NOMO-1 treated with dmso at 0.1 percent for 144 hours (cell line): ENCODE measurements around the gene LRBA.
"Not testable (repeated sequence)": the region's sequence is repeated elsewhere in the genome, so short reads cannot be mapped to it uniquely, and the experiment has no call there.

ENCODE experiments used
- DNase-seq: peaks from one replicate; lab custom pipeline; 2025; ENCODE audit not compliant: unreplicated experiment; lab: John Stamatoyannopoulos, UW

LRBA gene

GRCh38 chr4:151015459-151016347 is 619 bp upstream of the LRBA start:
- DNase-seq, result peak; percentile 58

DNA sequence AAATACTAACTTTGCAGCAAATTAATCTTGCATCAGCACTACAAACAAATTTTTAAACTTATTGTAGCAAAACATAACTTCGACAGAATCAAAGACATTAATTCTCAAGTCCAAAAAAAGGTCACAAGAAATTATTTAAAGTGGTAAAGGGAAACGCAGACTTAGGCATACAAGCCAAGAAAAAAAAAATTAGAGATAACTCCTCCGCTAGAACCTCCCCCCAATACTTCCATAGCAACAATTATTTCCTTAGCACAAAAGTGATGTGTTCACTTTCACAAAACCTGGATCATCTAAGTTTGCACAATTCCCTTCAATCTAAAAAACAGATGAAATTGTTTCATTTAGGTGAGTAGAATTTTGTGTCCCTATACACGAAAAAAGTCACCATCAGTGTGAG is 1.1 kb downstream of the LRBA start:
- no peak for DNase-seq

DNA sequence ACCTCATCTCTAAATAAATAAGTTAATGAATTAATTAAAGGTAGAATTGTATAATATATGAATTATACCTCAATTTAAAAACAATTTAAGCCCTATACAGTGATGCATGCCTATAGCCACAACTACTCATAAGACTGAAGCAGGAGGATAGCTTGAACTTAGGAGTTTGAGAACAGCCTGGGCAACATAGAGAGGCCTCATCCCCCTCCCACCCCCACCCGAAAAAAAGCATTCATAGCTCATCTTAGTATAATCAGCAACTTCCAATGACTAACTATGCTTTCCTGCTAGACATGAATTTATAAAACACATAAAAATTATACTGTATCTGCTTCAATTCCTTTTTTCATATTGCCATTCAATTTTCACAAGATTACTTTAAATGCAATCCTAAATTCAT is 1.6 kb downstream of the LRBA start:
- DNase-seq, result no peak

DNA sequence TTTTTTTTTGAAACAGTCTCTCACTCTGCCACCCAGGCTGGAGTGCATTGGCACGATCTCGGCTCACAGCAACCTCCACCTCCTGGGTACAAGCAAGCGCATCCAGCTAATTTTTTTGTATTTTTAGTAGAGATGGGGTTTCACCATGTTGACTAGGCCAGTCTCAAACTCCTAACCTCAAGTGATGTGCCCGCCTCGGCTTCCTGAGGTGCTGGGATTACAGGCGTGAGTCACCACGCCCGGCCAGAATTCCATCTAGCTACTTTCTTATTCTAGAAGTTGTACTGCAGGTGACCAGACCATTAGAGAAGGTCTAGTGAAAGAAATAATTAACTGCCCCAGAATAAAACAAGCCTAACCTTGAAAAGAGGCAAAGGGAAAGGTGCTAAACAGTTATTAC is 2.3 kb downstream of the LRBA start:
- DNase-seq, result no peak

DNA sequence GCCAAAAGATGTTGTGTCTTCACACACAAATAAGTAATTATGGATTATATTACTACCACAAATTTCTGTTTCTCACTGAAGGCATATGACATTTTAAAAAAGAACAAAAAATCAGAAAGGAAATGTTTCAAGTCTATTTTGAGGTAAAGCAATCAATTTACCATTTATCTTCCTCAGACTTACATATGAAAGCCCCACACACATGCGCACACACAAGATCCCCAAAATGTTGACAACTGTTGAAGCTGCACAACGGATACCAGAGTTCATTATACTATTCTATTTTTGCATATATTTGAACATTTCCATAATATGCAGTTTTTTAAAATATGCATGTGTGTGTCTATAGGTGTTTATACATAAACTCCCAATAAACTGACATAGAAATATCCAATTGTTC is 2.7 kb downstream of the LRBA start:
- DNase-seq, result no peak

- DNase-seq, result no peak
Observed at GRCh38 chr4:151004222-151004621, 10.9 kb downstream of the LRBA start.

DNA sequence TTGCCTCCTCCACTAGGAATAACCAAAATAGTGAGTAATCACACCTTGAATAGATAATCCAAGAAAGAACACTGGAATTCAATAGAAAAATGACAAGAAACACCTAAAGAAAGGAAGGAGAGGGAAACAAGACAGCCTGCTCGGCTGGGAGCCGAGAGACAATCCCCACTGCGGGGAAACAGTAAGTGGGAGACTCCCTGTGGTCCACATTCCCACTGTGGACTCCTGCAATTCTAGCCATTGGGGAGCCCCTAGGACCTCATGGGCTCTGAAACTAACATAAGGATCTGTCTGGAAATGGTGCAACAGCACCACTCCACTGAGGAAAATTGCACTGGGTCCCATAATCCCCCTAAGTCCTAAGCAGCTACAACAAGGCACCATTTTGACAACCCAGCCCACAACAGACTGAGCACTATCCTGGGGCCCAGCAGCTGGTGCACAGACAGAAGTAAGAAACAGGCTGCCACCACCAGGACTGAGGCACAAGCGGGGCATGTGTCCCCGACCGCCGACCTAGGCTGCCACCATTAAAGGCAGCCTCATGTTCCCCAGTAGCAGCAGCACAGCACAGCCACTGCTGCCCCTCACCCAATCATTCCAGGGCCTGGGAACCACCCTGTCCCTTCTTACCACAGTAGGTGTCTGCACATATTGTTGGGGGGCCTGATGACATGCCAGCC is 14.2 kb downstream of the LRBA start:
- no peak for DNase-seq

GRCh38 chr4:150999086-150999485 is 16.0 kb downstream of the LRBA start:
- no peak for DNase-seq

GRCh38 chr4:150997141-150997540 is 17.9 kb downstream of the LRBA start:
- no peak for DNase-seq

DNA sequence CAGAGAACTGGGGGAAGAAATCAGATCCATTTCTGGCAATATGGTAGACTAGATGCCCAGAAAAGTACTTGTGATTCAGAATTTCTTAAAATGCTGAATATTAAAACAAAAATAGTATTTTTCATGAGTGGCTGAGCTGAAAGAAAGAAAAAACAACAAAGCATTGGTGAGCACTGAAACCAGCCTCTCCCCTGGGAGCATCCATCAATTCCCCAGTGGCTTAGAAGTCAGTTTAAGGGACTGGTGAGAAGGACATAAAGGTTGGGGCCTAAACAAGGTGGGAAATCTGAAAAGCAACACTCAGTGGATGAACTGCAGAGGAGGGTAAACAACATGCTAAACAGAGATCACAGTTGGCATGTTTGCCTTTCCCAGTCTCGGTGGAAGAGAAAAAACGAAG is 20.4 kb downstream of the LRBA start:
- DNase-seq, result no peak

- not testable (repeated sequence) for DNase-seq
Observed at GRCh38 chr4:150993577-150993976, 21.5 kb downstream of the LRBA start.

GRCh38 chr4:150990993-150991392 is 24.1 kb downstream of the LRBA start:
- DNase-seq, result no peak

GRCh38 chr4:150990250-150990649 is 24.8 kb downstream of the LRBA start:
- DNase-seq, result no peak

GRCh38 chr4:150988238-150988637 is 26.8 kb downstream of the LRBA start:
- no peak for DNase-seq

DNA sequence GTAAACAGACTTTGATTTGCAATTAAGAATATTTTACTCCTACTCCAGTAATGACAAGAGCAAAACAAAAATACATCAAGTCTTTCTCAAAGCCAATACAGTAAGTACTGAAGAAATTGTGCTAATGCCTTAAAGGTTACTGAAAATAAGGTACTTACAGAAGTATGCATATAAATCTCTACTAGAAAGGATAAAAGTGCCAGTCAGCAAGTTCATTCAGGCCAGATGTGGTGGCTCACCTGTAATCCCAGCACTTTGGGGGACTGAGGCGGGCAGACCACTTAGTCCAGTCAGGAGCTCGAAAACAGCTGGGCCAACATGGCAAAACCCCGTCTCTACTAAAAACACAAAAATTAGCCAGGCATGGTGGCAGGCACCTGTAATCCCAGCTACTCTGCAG is 27.9 kb downstream of the LRBA start:
- no peak for DNase-seq

DNA sequence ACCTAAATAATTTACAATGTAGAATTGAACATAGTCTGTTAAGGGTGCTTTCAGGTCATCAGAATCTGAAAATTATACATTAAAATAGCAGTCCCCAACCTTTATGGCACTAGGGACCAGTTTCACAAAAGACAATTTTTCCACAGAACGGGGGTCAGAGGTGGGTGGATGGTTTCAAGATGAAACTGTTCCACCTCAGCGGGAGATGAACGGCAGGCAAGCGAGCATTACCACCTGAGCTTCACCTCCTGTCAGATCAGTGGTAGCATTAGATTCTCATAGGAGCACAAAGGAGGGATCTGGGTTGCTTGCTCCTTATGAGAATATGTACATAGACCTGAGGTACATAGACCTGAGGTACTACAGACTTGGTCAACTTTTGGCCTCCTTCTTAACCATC is 29.0 kb downstream of the LRBA start:
- DNase-seq, result no peak

- no peak for DNase-seq
Observed at GRCh38 chr4:150983851-150984250, 31.2 kb downstream of the LRBA start.

- no peak for DNase-seq
Observed at GRCh38 chr4:150982557-150983233, 32.4 kb downstream of the LRBA start.

GRCh38 chr4:150978738-150979575 is 36.1 kb downstream of the LRBA start:
- no peak for DNase-seq

- no peak for DNase-seq
Observed at GRCh38 chr4:150976478-150977118, 38.5 kb downstream of the LRBA start.

DNA sequence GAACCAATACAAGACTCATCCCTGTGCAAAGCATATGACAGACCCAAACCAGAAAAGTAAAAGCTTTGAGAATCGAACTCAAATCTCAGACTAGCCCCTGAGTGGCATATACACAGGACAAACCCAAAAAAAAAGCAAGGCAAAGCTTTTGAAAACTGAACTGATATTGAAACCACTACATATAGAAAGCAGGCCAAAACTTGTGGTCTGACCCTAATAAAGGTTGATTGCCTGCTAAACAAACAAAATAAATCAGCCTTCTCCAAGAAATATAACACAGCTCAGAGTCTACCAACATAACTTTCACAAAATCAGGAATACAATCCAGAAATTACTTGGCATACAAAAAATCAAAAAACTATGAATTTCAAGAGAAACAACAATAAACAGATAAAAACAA is 40.3 kb downstream of the LRBA start:
- DNase-seq, result no peak
